IMR-90 (cell line): ENCODE data around the gene BRME1. TPM values are rescaled to one million over a fixed set of nuclear protein-coding genes. Genes with fewer than 3 reads are reported as not detected.

Experiments
- ATAC-seq: fragments of 200-7000 bp; cut with Tn5 transposase; 2 replicates; pipeline ENCODE4 v1.9.1; 2020; ENCODE audit warnings: low read depth, mild to moderate bottlenecking, moderate library complexity
- BruUV-seq: library from RNA; stranded (reverse); fragments of 400-500 nt; replicated peaks from 2 replicates; lab custom pipeline; 2021; lab: Mats Ljungman, UMichigan
- CTCF ChIA-PET: fragments of 300-600 bp; formaldehyde crosslinking; extraction: SDS; loops from one replicate; lab custom pipeline; 2021; ENCODE audit warnings: antibody characterized with exemption; lab: Yijun Ruan, JAX
- POLR2A ChIA-PET: fragments of 300-600 bp; sonication (Branson Sonifier 250); formaldehyde crosslinking; loops from one replicate; lab custom pipeline; 2022; ENCODE audit warnings: antibody characterized with exemption; ENCODE audit not compliant: unreplicated experiment; lab: Charles Lee
- DNase-seq: peaks from one replicate; pipeline ENCODE4 v3.0.0; 2013
- H2AFZ ChIP-seq: replicated peaks from 2 replicates; pipeline ENCODE3; 2013; ENCODE audit warnings: low read length, mild to moderate bottlenecking; ENCODE audit not compliant: poor library complexity
- H2AK5ac ChIP-seq: 2 replicates; pipeline ENCODE4 v1.6.1; 2013; ENCODE audit warnings: low read depth, low read length, inconsistent platforms
- H2AK9ac ChIP-seq: replicated peaks from 2 replicates; pipeline ENCODE3; 2013; ENCODE audit warnings: mild to moderate bottlenecking, low read depth, low read length, moderate library complexity; ENCODE audit not compliant: poor library complexity
- H2BK120ac ChIP-seq: 2 replicates; pipeline ENCODE4 v1.6.1; 2013; ENCODE audit warnings: low read depth, low read length, inconsistent platforms
- H2BK15ac ChIP-seq: 3 replicates; pipeline ENCODE4 v1.6.1; 2013; ENCODE audit warnings: low read depth, low read length, inconsistent platforms
- H2BK20ac ChIP-seq: 2 replicates; pipeline ENCODE4 v1.6.1; 2013; ENCODE audit warnings: low read depth, mild to moderate bottlenecking, inconsistent platforms, low read length, moderate library complexity
- H2BK5ac ChIP-seq: 2 replicates; pipeline ENCODE4 v1.6.1; 2013; ENCODE audit warnings: mild to moderate bottlenecking, low read depth, low read length, inconsistent platforms; ENCODE audit not compliant: poor library complexity, severe bottlenecking
- H3K14ac ChIP-seq: replicated peaks from 2 replicates; pipeline ENCODE4 v1.6.1; 2013; ENCODE audit warnings: low read depth, low read length, inconsistent platforms
- H3K18ac ChIP-seq: 2 replicates; pipeline ENCODE4 v1.6.1; 2013; ENCODE audit warnings: low read depth, low read length, control low read depth
- H3K23ac ChIP-seq: 2 replicates; pipeline ENCODE4 v1.6.1; 2013; ENCODE audit warnings: low read depth, low read length, inconsistent platforms
- H3K27ac ChIP-seq: 2 replicates; pipeline ENCODE4 v1.5.1; 2013; ENCODE audit warnings: mild to moderate bottlenecking, control low read depth, low read length; ENCODE audit not compliant: insufficient read depth
- H3K27me3 ChIP-seq: 2 replicates; pipeline ENCODE4 v1.6.1; 2013; ENCODE audit warnings: low read length; ENCODE audit not compliant: control insufficient read depth, insufficient read depth
- H3K36me3 ChIP-seq: 2 replicates; pipeline ENCODE4 v1.6.1; 2013; ENCODE audit warnings: low read length, mixed read lengths; ENCODE audit not compliant: control insufficient read depth, insufficient read depth
- H3K4ac ChIP-seq: 2 replicates; pipeline ENCODE4 v1.6.1; 2013; ENCODE audit warnings: low read depth, low read length, inconsistent platforms
- H3K4me1 ChIP-seq: 2 replicates; pipeline ENCODE4 v1.6.1; 2013; ENCODE audit warnings: low read length, mixed read lengths; ENCODE audit not compliant: control insufficient read depth, insufficient read depth
- H3K4me2 ChIP-seq: 2 replicates; pipeline ENCODE4 v1.6.1; 2013; ENCODE audit warnings: low read depth, mild to moderate bottlenecking, control low read depth, low read length, moderate library complexity
- H3K4me3 ChIP-seq: 2 replicates; pipeline ENCODE4 v1.5.1; 2013; ENCODE audit warnings: low read depth, mild to moderate bottlenecking, control low read depth, low read length, moderate library complexity; ENCODE audit not compliant: insufficient read depth
- H3K56ac ChIP-seq: 2 replicates; pipeline ENCODE4 v1.6.1; 2013; ENCODE audit warnings: low read length, inconsistent platforms; ENCODE audit not compliant: insufficient read depth; ENCODE audit errors: extremely low read depth
- H3K79me1 ChIP-seq, 2 experiments: 2 replicates each; pipeline ENCODE4 v1.6.1; 2013; ENCODE audit warnings: low read length in 2 of 2, inconsistent platforms in 1 of 2, low read depth in 1 of 2
- H3K9ac ChIP-seq: 2 replicates; pipeline ENCODE4 v1.6.1; 2013; ENCODE audit warnings: low read depth, low read length, control low read depth
- H3K9me1 ChIP-seq: 2 replicates; pipeline ENCODE4 v1.6.1; 2013; ENCODE audit warnings: low read length, inconsistent platforms; ENCODE audit not compliant: insufficient read depth
- H3K9me3 ChIP-seq: 2 replicates; pipeline ENCODE4 v1.6.1; 2013; ENCODE audit warnings: low read length; ENCODE audit not compliant: control insufficient read depth, insufficient read depth
- H4K20me1 ChIP-seq: 2 replicates; pipeline ENCODE4 v1.6.1; 2013; ENCODE audit warnings: low read length, inconsistent platforms; ENCODE audit not compliant: insufficient read depth
- H4K5ac ChIP-seq: 2 replicates; pipeline ENCODE4 v1.6.1; 2013; ENCODE audit warnings: mild to moderate bottlenecking, low read depth, low read length, control low read depth
- H4K8ac ChIP-seq, 2 experiments: 2 replicates each; pipeline ENCODE4 v1.6.1; 2013; ENCODE audit warnings: low read depth in 2 of 2, low read length in 2 of 2, control low read depth in 1 of 2, inconsistent platforms in 1 of 2
- H4K91ac ChIP-seq: 2 replicates; pipeline ENCODE4 v1.6.1; 2013; ENCODE audit warnings: low read depth, low read length, inconsistent platforms; ENCODE audit not compliant: insufficient read depth
- CEBPB ChIP-seq: IDR thresholded peaks from 2 replicates; pipeline ENCODE4 v1.6.1; 2012; ENCODE audit warnings: low read depth, low read length, improper control_type of control experiment
- MAFK ChIP-seq: IDR thresholded peaks from 2 replicates; pipeline ENCODE4 v1.6.1; 2012; ENCODE audit warnings: low read depth, low read length, improper control_type of control experiment
- MAZ ChIP-seq: IDR thresholded peaks from 2 replicates; pipeline ENCODE4 v1.6.1; 2012; ENCODE audit warnings: low read depth, mild to moderate bottlenecking, low read length, improper control_type of control experiment, moderate library complexity, borderline replicate concordance
- MXI1 ChIP-seq: IDR thresholded peaks from 2 replicates; pipeline ENCODE4 v1.6.1; 2012; ENCODE audit warnings: low read depth, mild to moderate bottlenecking, low read length, moderate library complexity, borderline replicate concordance
- NFE2L2 ChIP-seq: fragments of 150-350 bp; IDR thresholded peaks from 2 replicates; pipeline ENCODE4 v1.6.1; 2016; ENCODE audit warnings: low read depth, mild to moderate bottlenecking, low read length
- POLR2A ChIP-seq: IDR thresholded peaks from 2 replicates; pipeline ENCODE4 v1.6.1; 2012; ENCODE audit warnings: mild to moderate bottlenecking, low read depth, low read length
- RAD21 ChIP-seq: IDR thresholded peaks from 2 replicates; pipeline ENCODE4 v1.6.1; 2012; ENCODE audit warnings: low read length, improper control_type of control experiment
- RFX5 ChIP-seq: IDR thresholded peaks from 2 replicates; pipeline ENCODE4 v1.8.0; 2012; ENCODE audit warnings: low read depth, mild to moderate bottlenecking, low read length, moderate library complexity
- SMC3 ChIP-seq: fragments of 150-350 bp; IDR thresholded peaks from 2 replicates; pipeline ENCODE4 v1.6.1; 2016; ENCODE audit warnings: low read depth, mild to moderate bottlenecking, antibody characterized with exemption, low read length, moderate library complexity
- WGBS, 2 experiments: methylation state at CpG; one replicate each; pipeline versions ENCODE4 v1.1.5 to v1.1.7; 2013; ENCODE audit warnings: missing lambda C conversion rate in 2 of 2; ENCODE audit not compliant: insufficient read length in 1 of 2; ENCODE audit errors: extremely low coverage in 2 of 2; 5-methylcytosine and 5-hydroxymethylcytosine counted together
- dilution Hi-C: fragments of 300-500 bp; cut with HindIII; formaldehyde crosslinking; loops from one replicate; pipeline ENCODE4 v1.14.3; 2018; ENCODE audit warnings: low sequenced_read_pairs; ENCODE audit not compliant: unreplicated experiment
- in situ Hi-C: fragments of 300-500 bp; cut with MboI; formaldehyde crosslinking; loops from 3 replicates; pipeline ENCODE4 v1.14.3; 2019; ENCODE audit warnings: low sequenced_read_pairs, inconsistent platforms, mixed read lengths
- intact Hi-C: fragments of 100-400 bp; cut with micrococcal nuclease; formaldehyde crosslinking; loops from 2 replicates; pipeline ENCODE4 v1.10.0; 2022
- polyA plus RNA-seq, 3 experiments: library from polyadenylated mRNA; depleted of rRNA; stranded (reverse); fragments of >200 nt; gene quantifications; 2 replicates each; pipeline ENCODE4 v1.2.3, GENCODE V29; 2012; ENCODE audit warnings: low replicate concordance in 1 of 3
- total RNA-seq: library from RNA; depleted of rRNA; stranded (reverse); fragments of >200 nt; gene quantifications from 2 replicates; pipeline ENCODE4 v1.2.3, GENCODE V29; 2012

The BRME1 gene
- total and polyA plus RNA-seq, 2 of the 4 experiments (the other 2 are of a cell fraction) = 0.18 to 0.38 TPM

DNA sequence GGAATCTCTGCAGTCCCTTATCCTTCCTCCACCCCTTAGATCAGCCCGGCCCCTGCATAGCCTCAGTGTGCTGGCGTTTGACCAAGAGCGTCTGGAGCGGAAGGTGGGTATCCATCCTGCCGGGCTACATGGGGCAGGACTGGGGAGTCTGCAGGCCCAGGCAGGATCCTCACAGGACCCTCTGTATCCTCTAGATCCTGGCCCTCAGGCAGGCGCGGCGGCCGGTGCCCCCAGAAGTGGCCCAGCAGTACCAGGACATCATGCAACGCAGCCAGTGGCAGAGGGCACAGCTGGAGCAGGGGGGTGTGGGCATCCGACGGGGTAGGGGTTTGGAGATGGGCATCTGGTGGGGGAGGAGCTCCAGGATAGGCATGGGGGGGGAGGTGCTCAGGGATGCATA is 23.4 kb upstream of the BRME1 start:
- no peak overlapping the region for H3K27ac ChIP-seq
- CTCF ChIA-PET = no interaction called here

More for the DNA sequence above, 23.4 kb upstream of the BRME1 start:
- H3K79me1 ChIP-seq = no peaks in the 10 kb centered on the region
- H3K4me1 ChIP-seq = no peaks in the 10 kb centered on the region
- ATAC-seq (no peak; the same call in 1 of the 2 replicates), DNase-seq (no peak)
- 85% methylated on average over 7 of the region's 12 CpGs; no CpG with 5 or more reads in 1 of the 2 experiments for WGBS, 2 experiments
- in situ Hi-C loops (no loop called here), dilution Hi-C loops (no loop called here), intact Hi-C loops (no loop called here)
- no peak overlapping the region for H2AK9ac ChIP-seq
- H3K9me1 ChIP-seq = no peaks in the 10 kb centered on the region
- H3K9me3 ChIP-seq = no peaks in the 10 kb centered on the region
- H4K20me1 ChIP-seq = no peaks in the 10 kb centered on the region
- TF ChIP-seq MAZ (no peak), MAFK (no peak), RFX5 (no peak), MXI1 (no peak), POLR2A (no peak), RAD21 (no peak), CEBPB (no peak), NFE2L2 (no peak), SMC3 (no peak)
- no peak overlapping the region for H2BK20ac ChIP-seq
- no peak overlapping the region for H3K4me3 ChIP-seq
- POLR2A ChIA-PET = no interaction called here
- no peak overlapping the region for H4K5ac ChIP-seq
- H4K91ac ChIP-seq = no peak overlapping the region
- H3K23ac ChIP-seq = no peak overlapping the region
- H3K27me3 ChIP-seq = no peaks in the 10 kb centered on the region
- H2AK5ac ChIP-seq = no peak overlapping the region
- no peak overlapping the region for H3K18ac ChIP-seq
- no peak overlapping the region for H2BK120ac ChIP-seq
- no peak overlapping the region for H2AFZ ChIP-seq
- no peak overlapping the region for H2BK15ac ChIP-seq
- peaks cover 42% of the 10 kb centered on the region for H3K36me3 ChIP-seq
- no peak overlapping the region for H3K9ac ChIP-seq
- H3K56ac ChIP-seq = no peak overlapping the region
- no peak overlapping the region for H3K14ac ChIP-seq
- no TSS peak for BruUV-seq
- H2BK5ac ChIP-seq = no peak overlapping the region
- H3K4ac ChIP-seq = no peak overlapping the region
- H3K4me2 ChIP-seq = no peak overlapping the region
- H4K8ac ChIP-seq = no peak overlapping the region
